ENCODE data around the gene EPB41L3.

The EPB41L3 gene

GRCh38 chr18:5554629-5555028 is 10.8 kb upstream of the EPB41L3 start:
- no peak overlapping the region for H3K27ac ChIP-seq
- ChIA-PET POLR2A (ENCODE audit: low non-redundant PET) (no interaction called here), CTCF (interaction anchor here (0.6 to 0.7 kb wide), 2 partner anchors 262 to 1478 kb away, joined by 3 read pairs; no protein-coding TSS in a partner anchor)
- no peak for DNase-seq (ENCODE audit: low spot score)
- TF ChIP-seq CTCF (conservative IDR thresholded peaks at IDR 0.05; ENCODE audit: low read depth) = no peak

DNA sequence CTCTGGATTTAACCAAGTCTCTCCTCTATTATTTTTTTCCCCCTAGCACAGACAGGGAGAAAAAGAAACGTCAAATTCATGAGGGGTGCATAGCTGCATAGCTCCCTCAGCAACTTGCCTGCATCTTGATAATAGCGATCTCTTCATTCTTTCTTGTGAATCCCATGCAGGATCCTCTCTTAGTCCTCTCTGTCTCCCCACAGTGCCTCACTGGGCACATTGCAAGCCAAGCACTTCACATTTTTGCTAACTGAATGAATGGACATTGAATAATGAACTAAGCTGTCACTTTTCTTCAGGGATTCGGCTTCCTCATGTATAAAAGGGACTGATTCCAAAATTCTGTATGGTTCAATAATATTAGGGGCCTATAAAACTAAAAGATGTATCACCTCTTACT is 2.9 kb upstream of the EPB41L3 start:
- POLR2A ChIA-PET (ENCODE audit: low non-redundant PET) = no interaction called here
- DNase-seq (ENCODE audit: low spot score) = no peak
- CTCF ChIA-PET = no interaction called here
- TF ChIP-seq CTCF (conservative IDR thresholded peaks at IDR 0.05; ENCODE audit: low read depth) = no peak; the same call in 1 of the 2 replicates
- no peak overlapping the region for H3K27ac ChIP-seq

- DNase-seq (ENCODE audit: low spot score) = no peak
- CTCF ChIA-PET = no interaction called here
- POLR2A ChIA-PET (ENCODE audit: low non-redundant PET) = no interaction called here
- no peak for TF ChIP-seq CTCF (conservative IDR thresholded peaks at IDR 0.05; ENCODE audit: low read depth)
- H3K27ac ChIP-seq = no peak overlapping the region
These were observed 639 bp downstream of the EPB41L3 start for GRCh38 chr18:5543036-5543680.

DNA sequence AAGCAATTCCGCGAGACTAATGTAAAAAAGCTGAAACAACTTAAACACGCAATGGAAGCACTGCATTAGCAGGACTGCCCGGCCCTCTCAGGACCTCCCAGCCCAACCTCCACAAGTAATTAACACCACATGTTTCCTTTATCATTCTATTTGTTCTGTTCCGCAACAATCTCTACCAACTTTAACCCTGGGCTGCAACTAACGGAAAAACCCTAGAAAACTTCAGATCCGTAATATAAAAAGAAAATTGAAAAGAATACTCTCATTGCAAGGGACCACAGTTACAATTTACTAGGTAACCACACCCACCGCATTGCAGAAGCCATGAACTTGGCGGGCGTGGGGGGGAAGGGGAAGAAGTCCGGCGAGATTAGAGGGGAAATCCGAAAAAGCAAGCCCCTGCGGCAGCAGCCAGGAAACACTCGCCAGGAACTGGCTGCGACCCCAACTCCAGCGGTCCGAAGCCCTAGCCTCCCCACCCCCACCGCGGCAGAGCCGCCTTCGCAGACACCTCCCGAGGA is 1.2 kb downstream of the EPB41L3 start:
- POLR2A ChIA-PET (ENCODE audit: low non-redundant PET) = no interaction called here

GRCh38 chr18:5541644-5542043 is 2.2 kb downstream of the EPB41L3 start:
- no peak for DNase-seq (ENCODE audit: low spot score)
- H3K27ac ChIP-seq = no peak overlapping the region
- ChIA-PET CTCF (no interaction called here), POLR2A (ENCODE audit: low non-redundant PET) (no interaction called here)
- TF ChIP-seq CTCF (conservative IDR thresholded peaks at IDR 0.05; ENCODE audit: low read depth) = no peak

More for the DNA sequence above, 1.2 kb downstream of the EPB41L3 start:
- H3K27ac ChIP-seq = no peak overlapping the region
- no peak for TF ChIP-seq CTCF (conservative IDR thresholded peaks at IDR 0.05; ENCODE audit: low read depth)
- CTCF ChIA-PET = no interaction called here
- DNase-seq (ENCODE audit: low spot score) = no peak

GRCh38 chr18:5539391-5539790 is 4.4 kb downstream of the EPB41L3 start:
- no peak for TF ChIP-seq CTCF (conservative IDR thresholded peaks at IDR 0.05; ENCODE audit: low read depth)
- H3K27ac ChIP-seq = no peak overlapping the region
- no peak for DNase-seq (ENCODE audit: low spot score)
- ChIA-PET CTCF (no interaction called here), POLR2A (ENCODE audit: low non-redundant PET) (no interaction called here)

Measured in RWPE1 (cell line).